H9 (cell line): Measurements from ENCODE around the gene DPCD. TPM values are rescaled to one million over a fixed set of nuclear protein-coding genes. Genes with fewer than 3 reads are reported as not detected.

ENCODE experiments used
- DNase-seq: peaks from one replicate; pipeline ENCODE4 v3.0.0-alpha.2; 2017
- H2AFZ ChIP-seq: one replicate; pipeline ENCODE4 v1.6.1; 2013; ENCODE audit warnings: mild to moderate bottlenecking, low read length, control low read depth, moderate library complexity
- H2AK5ac ChIP-seq: 2 replicates; pipeline ENCODE4 v1.6.1; 2013; ENCODE audit warnings: low read length, control low read depth, mixed read lengths; ENCODE audit not compliant: insufficient read length
- H2BK120ac ChIP-seq: one replicate; pipeline ENCODE4 v1.6.1; 2013; ENCODE audit warnings: low read depth, mild to moderate bottlenecking, low read length, control low read depth, inconsistent platforms; ENCODE audit not compliant: poor library complexity, severe bottlenecking
- H2BK12ac ChIP-seq: 2 replicates; pipeline ENCODE4 v1.6.1; 2013; ENCODE audit warnings: low read length, control low read depth, mixed read lengths, low read depth; ENCODE audit not compliant: insufficient read length
- H2BK15ac ChIP-seq: 2 replicates; pipeline ENCODE4 v1.6.1; 2013; ENCODE audit warnings: low read depth, low read length, control low read depth
- H2BK20ac ChIP-seq: one replicate; pipeline ENCODE4 v1.6.1; 2013; ENCODE audit warnings: low read depth, mild to moderate bottlenecking, low read length, control low read depth, inconsistent platforms; ENCODE audit not compliant: poor library complexity, severe bottlenecking
- H2BK5ac ChIP-seq: 2 replicates; pipeline ENCODE4 v1.6.1; 2013; ENCODE audit warnings: low read length, control low read depth, mixed read lengths; ENCODE audit not compliant: insufficient read length
- H3K14ac ChIP-seq: 2 replicates; pipeline ENCODE4 v1.6.1; 2013; ENCODE audit warnings: low read length, control low read depth; ENCODE audit not compliant: insufficient read depth
- H3K18ac ChIP-seq: 2 replicates; pipeline ENCODE4 v1.6.1; 2013; ENCODE audit warnings: low read depth, mild to moderate bottlenecking, mixed read lengths, low read length, control low read depth; ENCODE audit not compliant: insufficient read length
- H3K23ac ChIP-seq: 2 replicates; pipeline ENCODE4 v1.6.1; 2013; ENCODE audit warnings: low read length, control low read depth, mixed read lengths, low read depth; ENCODE audit not compliant: insufficient read length
- H3K23me2 ChIP-seq: 2 replicates; pipeline ENCODE4 v1.6.1; 2013; ENCODE audit warnings: low read depth, mild to moderate bottlenecking, mixed read lengths, low read length, control low read depth; ENCODE audit not compliant: insufficient read length, poor library complexity, severe bottlenecking
- H3K27ac ChIP-seq: 2 replicates; pipeline ENCODE4 v1.5.1; 2013; ENCODE audit warnings: low read length, control low read depth, mixed read lengths, low read depth; ENCODE audit not compliant: insufficient read length
- H3K27me3 ChIP-seq: 2 replicates; pipeline ENCODE4 v1.6.1; 2013; ENCODE audit warnings: low read length, control low read depth, inconsistent platforms; ENCODE audit not compliant: insufficient read depth
- H3K4ac ChIP-seq: 2 replicates; pipeline ENCODE4 v1.6.1; 2013; ENCODE audit warnings: low read depth, mild to moderate bottlenecking, control low read depth, inconsistent platforms, low read length, moderate library complexity
- H3K4me1 ChIP-seq: 2 replicates; pipeline ENCODE4 v1.6.1; 2013; ENCODE audit warnings: low read length, control low read depth, inconsistent platforms; ENCODE audit not compliant: insufficient read depth
- H3K4me2 ChIP-seq: 2 replicates; pipeline ENCODE4 v1.6.1; 2013; ENCODE audit warnings: low read length, control low read depth, mixed read lengths; ENCODE audit not compliant: insufficient read length, insufficient read depth
- H3K56ac ChIP-seq: 2 replicates; pipeline ENCODE4 v1.6.1; 2013; ENCODE audit warnings: low read depth, mild to moderate bottlenecking, mixed read lengths, low read length, control low read depth; ENCODE audit not compliant: insufficient read length
- H3K79me1 ChIP-seq: 2 replicates; pipeline ENCODE4 v1.6.1; 2013; ENCODE audit warnings: low read depth, mild to moderate bottlenecking, moderate library complexity, low read length, control low read depth, inconsistent platforms; ENCODE audit not compliant: insufficient read depth, poor library complexity, severe bottlenecking
- H3K79me2 ChIP-seq: 2 replicates; pipeline ENCODE4 v1.6.1; 2013; ENCODE audit warnings: low read length, control low read depth, inconsistent platforms; ENCODE audit not compliant: insufficient read depth
- H3K9ac ChIP-seq: 2 replicates; pipeline ENCODE4 v1.6.1; 2013; ENCODE audit warnings: low read length, control low read depth, mixed read lengths; ENCODE audit not compliant: insufficient read length; ENCODE audit errors: extremely low read depth
- H3K9me3 ChIP-seq: one replicate; pipeline ENCODE4 v1.6.1; 2013; ENCODE audit warnings: low read depth, low read length, inconsistent platforms; ENCODE audit not compliant: control insufficient read depth
- H3T11ph ChIP-seq: one replicate; pipeline ENCODE4 v1.6.1; 2013; ENCODE audit warnings: mild to moderate bottlenecking, low read length, control low read depth, inconsistent platforms
- H4K20me1 ChIP-seq: one replicate; pipeline ENCODE4 v1.6.1; 2013; ENCODE audit not compliant: control insufficient read depth, insufficient read length, insufficient read depth
- H4K5ac ChIP-seq: 2 replicates; pipeline ENCODE4 v1.6.1; 2013; ENCODE audit warnings: low read depth, mild to moderate bottlenecking, mixed read lengths, low read length, control low read depth; ENCODE audit not compliant: insufficient read length
- H4K8ac ChIP-seq: replicated peaks from 2 replicates; pipeline ENCODE4 v1.6.1; 2013; ENCODE audit warnings: low read length, control low read depth, mixed read lengths, low read depth; ENCODE audit not compliant: insufficient read length
- H4K91ac ChIP-seq: 2 replicates; pipeline ENCODE4 v1.6.1; 2013; ENCODE audit warnings: low read depth, mild to moderate bottlenecking, moderate library complexity, mixed read lengths, low read length, control low read depth; ENCODE audit not compliant: insufficient read length
- H3K27ac Mint-ChIP-seq, 3 experiments: 2 replicates in 2 of 3; 3 replicates in 1 of 3; pipeline ENCODE4 v1.8.0; 2020 to 2021; ENCODE audit warnings: mixed read lengths in 3 of 3, mild to moderate bottlenecking in 1 of 3, moderate library complexity in 1 of 3
- H3K27me3 Mint-ChIP-seq: 2 replicates; pipeline ENCODE4 v1.8.0; 2021; ENCODE audit warnings: low read depth, mild to moderate bottlenecking, moderate library complexity, mixed read lengths
- H3K36me3 Mint-ChIP-seq, 3 experiments: 2 replicates in 2 of 3; 3 replicates in 1 of 3; pipeline ENCODE4 v1.8.0; 2020 to 2021; ENCODE audit warnings: low read depth in 3 of 3, mixed read lengths in 3 of 3; ENCODE audit not compliant: insufficient read depth in 1 of 3
- H3K4me1 Mint-ChIP-seq, 2 experiments: 2 replicates each; pipeline ENCODE4 v1.8.0; 2020; ENCODE audit warnings: mixed read lengths in 2 of 2
- H3K4me3 Mint-ChIP-seq, 2 experiments: 2 replicates in 1 of 2; 3 replicates in 1 of 2; pipeline ENCODE4 v1.8.0; 2020 to 2021; ENCODE audit warnings: mild to moderate bottlenecking in 2 of 2, mixed read lengths in 2 of 2, moderate library complexity in 1 of 2
- H3K9me3 Mint-ChIP-seq, 2 experiments: 2 replicates in 1 of 2; 3 replicates in 1 of 2; pipeline ENCODE4 v1.8.0; 2020; ENCODE audit warnings: mild to moderate bottlenecking in 2 of 2, mixed read lengths in 2 of 2, moderate library complexity in 1 of 2
- CTCF ChIP-seq: fragments of 200-600 bp; sonication (generic); conservative IDR thresholded peaks from 3 replicates; pipeline ENCODE4 v1.8.0; 2021; ENCODE audit warnings: antibody characterized with exemption, mild to moderate bottlenecking
- WGBS: extraction: QIAGEN DNeasy Blood & Tissue Kit; methylation state at CpG from one replicate; pipeline ENCODE4 v1.1.7; 2013; ENCODE audit warnings: missing lambda C conversion rate, low lambda C conversion rate, mixed read lengths; ENCODE audit not compliant: insufficient read length; ENCODE audit errors: extremely low coverage; 5-methylcytosine and 5-hydroxymethylcytosine counted together
- total RNA-seq: library from RNA; stranded (reverse); gene quantifications from 2 replicates; pipeline ENCODE4 v1.2.1, GENCODE V29; 2021

Gene DPCD
- total RNA-seq, 1 experiment from 2014 or later, result 21.8 TPM

DNA sequence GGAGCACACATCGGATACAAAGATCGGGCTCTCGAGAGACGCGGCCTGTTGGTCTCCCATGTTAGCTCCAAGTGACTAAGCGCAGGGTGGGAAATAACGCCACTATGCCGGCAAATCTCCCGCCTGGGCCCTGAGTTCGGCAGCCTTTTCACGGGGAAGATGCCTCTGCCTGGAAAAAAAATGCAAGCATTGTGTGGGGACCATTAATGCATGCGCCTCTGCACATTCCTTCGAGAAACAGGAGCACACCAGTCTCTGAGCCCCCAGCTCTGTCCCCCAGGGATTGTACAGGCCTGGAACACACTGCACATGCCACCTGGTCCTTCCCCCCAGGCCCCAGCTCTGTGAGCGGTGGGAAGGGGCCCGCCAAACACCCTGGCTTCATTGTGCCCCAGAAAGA is 62.7 kb downstream of the DPCD start:
- no CpG with 5 or more reads among the region's 15 CpGs for WGBS

More for the DNA sequence above, 62.7 kb downstream of the DPCD start:
- Histone ChIP-seq H3T11ph (no peak overlapping the region), H3K4me2 (no peak overlapping the region), H2BK12ac (no peak overlapping the region), H4K5ac (no peak overlapping the region), H3K27me3 (no peaks in the 10 kb centered on the region), H4K20me1 (no peaks in the 10 kb centered on the region), H3K18ac (no peak overlapping the region), H3K23me2 (no peaks in the 10 kb centered on the region), H3K14ac (no peak overlapping the region), H3K79me2 (no peaks in the 10 kb centered on the region), H3K79me1 (no peaks in the 10 kb centered on the region), H4K91ac (no peak overlapping the region), H2AK5ac (no peak overlapping the region), H3K23ac (no peak overlapping the region), H2BK5ac (no peak overlapping the region), H2BK15ac (no peak overlapping the region; the same call in 1 of the 2 replicates), H2BK20ac (no peak overlapping the region), H3K4ac (no peak overlapping the region), H4K8ac (no peak overlapping the region), H3K9ac (no peak overlapping the region), H3K4me1 (no peaks in the 10 kb centered on the region), H3K27ac (no peak overlapping the region), H2BK120ac (no peak overlapping the region), H3K9me3 (no peaks in the 10 kb centered on the region), H2AFZ (no peak overlapping the region), H3K56ac (no peak overlapping the region)
- Mint-ChIP-seq H3K36me3 (peaks cover 0 to 23% (median 8%) of the 10 kb centered on the region in 3 experiments; a peak in 4 of 7 replicates), H3K4me3 (no peak overlapping the region), H3K27me3 (no peaks in the 10 kb centered on the region), H3K4me1 (peaks cover 18 to 20% of the 10 kb centered on the region in 2 experiments), H3K9me3 (no peaks in the 10 kb centered on the region), H3K27ac (no peak overlapping the region)
- no peak for TF ChIP-seq CTCF
- no peak for DNase-seq
